ENCODE results near the gene STAT3.

DNA sequence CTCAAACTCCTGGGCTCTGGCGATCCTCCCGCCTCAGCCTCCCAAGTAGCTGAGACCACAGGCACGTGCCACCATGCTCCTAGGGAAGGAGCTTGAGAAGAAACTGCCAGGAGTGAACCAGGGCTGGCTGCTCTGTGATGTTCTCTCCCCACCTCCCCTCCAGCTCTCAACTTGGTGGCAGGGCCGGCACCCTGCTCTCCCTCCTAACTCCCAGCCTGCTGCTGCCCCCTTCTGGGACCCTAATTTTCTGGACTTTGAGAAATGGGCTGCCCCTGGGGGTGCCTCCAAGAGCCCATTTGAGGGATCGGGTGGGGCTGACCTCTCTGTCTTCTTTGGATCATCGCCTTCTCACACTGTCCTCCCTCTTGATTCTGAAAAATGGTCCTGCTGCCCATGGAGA lies 14.9 kb upstream of the STAT3 start:
- no peak for TF ChIP-seq CTCF (IDR thresholded peaks at IDR 0.05)
- no peak for TF ChIP-seq POLR2A (IDR thresholded peaks at IDR 0.05)
- TF ChIP-seq POLR2AphosphoS5 (IDR thresholded peaks at IDR 0.05): no peak

Data from sigmoid colon (tissue), 4 donors.